ENCODE measurements around the gene IGFBP3. TPM values are rescaled to one million over a fixed set of nuclear protein-coding genes. Genes with fewer than 3 reads are reported as not detected.

The IGFBP3 gene
- total and polyA plus RNA-seq, 2 of the 13 experiments (the other 11 are each of a cell fraction or from before 2014, with no cell fraction given), result 57.5 TPM; not detected in 1

DNA sequence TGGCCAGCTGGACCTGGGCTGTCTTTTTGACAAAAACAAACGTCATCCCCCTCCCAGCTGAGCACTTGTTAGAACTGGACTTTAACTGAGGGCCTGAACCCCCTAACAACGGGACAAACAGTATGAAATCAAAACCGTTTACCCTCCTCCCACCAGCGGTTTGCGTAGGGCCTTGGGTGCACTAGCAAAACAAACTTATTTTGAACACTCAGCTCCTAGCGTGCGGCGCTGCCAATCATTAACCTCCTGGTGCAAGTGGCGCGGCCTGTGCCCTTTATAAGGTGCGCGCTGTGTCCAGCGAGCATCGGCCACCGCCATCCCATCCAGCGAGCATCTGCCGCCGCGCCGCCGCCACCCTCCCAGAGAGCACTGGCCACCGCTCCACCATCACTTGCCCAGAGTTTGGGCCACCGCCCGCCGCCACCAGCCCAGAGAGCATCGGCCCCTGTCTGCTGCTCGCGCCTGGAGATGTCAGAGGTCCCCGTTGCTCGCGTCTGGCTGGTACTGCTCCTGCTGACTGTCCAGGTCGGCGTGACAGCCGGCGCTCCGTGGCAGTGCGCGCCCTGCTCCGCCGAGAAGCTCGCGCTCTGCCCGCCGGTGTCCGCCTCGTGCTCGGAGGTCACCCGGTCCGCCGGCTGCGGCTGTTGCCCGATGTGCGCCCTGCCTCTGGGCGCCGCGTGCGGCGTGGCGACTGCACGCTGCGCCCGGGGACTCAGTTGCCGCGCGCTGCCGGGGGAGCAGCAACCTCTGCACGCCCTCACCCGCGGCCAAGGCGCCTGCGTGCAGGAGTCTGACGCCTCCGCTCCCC lies 32.7 kb downstream of the IGFBP3 start, which contains the start of gene IGFBP1 (continued):
- TF ChIP-seq ZNF337 (CRISPR knock-in tag; IDR thresholded peaks at IDR 0.05; ENCODE audit: borderline replicate concordance, low read depth) (no peak), REL (CRISPR knock-in tag; conservative IDR thresholded peaks at IDR 0.05) (peak; percentile 93; the same call in 1 of the 2 replicates), SIN3B (IDR thresholded peaks at IDR 0.05; ENCODE audit: low read length) (no peak), ZNF883 (CRISPR knock-in tag; IDR thresholded peaks at IDR 0.05; ENCODE audit: not compliant biosample characterization) (peak; percentile 88), ZNF350 (CRISPR knock-in tag; IDR thresholded peaks at IDR 0.05; ENCODE audit: borderline replicate concordance, low read depth) (peak; percentile 80), TBX3 (IDR thresholded peaks at IDR 0.05; ENCODE audit: borderline replicate concordance) (0 out of 2 replicates have a peak, but pooled peaks have one; percentile 11), HOXD1 (CRISPR knock-in tag; IDR thresholded peaks at IDR 0.05) (peak; percentile 79), ZSCAN12 (CRISPR knock-in tag; IDR thresholded peaks at IDR 0.05) (peak; percentile 72; the same call in 1 of the 2 replicates), SP2 (CRISPR knock-in tag; IDR thresholded peaks at IDR 0.05) (peak; percentile 41), GPBP1L1 (CRISPR knock-in tag; IDR thresholded peaks at IDR 0.05) (no peak), WIZ (CRISPR knock-in tag; IDR thresholded peaks at IDR 0.05) (peak; percentile 62; the same call in 1 of the 2 replicates), ZNF3 (CRISPR knock-in tag; IDR thresholded peaks at IDR 0.05) (no peak), KLF13 (CRISPR knock-in tag; IDR thresholded peaks at IDR 0.05) (no peak), NCOA5 (CRISPR knock-in tag; IDR thresholded peaks at IDR 0.05) (peak; percentile 96; the same call in 1 of the 2 replicates), SPEN (CRISPR knock-in tag; IDR thresholded peaks at IDR 0.05; ENCODE audit: low read depth) (peak; percentile 85; the same call in 1 of the 2 replicates), ZNF713 (CRISPR knock-in tag; IDR thresholded peaks at IDR 0.05) (0 out of 2 replicates have a peak, but pooled peaks have one; percentile 57), ZNF598 (CRISPR knock-in tag; IDR thresholded peaks at IDR 0.05; ENCODE audit: borderline replicate concordance) (peak; percentile 65; the same call in 1 of the 2 replicates), ZNF441 (CRISPR knock-in tag; IDR thresholded peaks at IDR 0.05; ENCODE audit: borderline replicate concordance) (peak; percentile 86), ZNF451 (CRISPR knock-in tag; IDR thresholded peaks at IDR 0.05) (peak; percentile 88), MTERF4 (CRISPR knock-in tag; IDR thresholded peaks at IDR 0.05) (peak; percentile 96), GABPA (IDR thresholded peaks at IDR 0.05; ENCODE audit: low read depth, low read length) (no peak), GABPA (CRISPR knock-in tag; IDR thresholded peaks at IDR 0.05; ENCODE audit: low read depth) (no peak), MYNN (CRISPR knock-in tag; IDR thresholded peaks at IDR 0.05; ENCODE audit: low read depth) (peak; percentile 89; the same call in 1 of the 2 replicates), ZNF572 (CRISPR knock-in tag; IDR thresholded peaks at IDR 0.05) (0 out of 2 replicates have a peak, but pooled peaks have one; percentile 28), ZNF34 (CRISPR knock-in tag; IDR thresholded peaks at IDR 0.05; ENCODE audit: borderline replicate concordance) (no peak; the same call in none of the 2 replicates)
- TF ChIP-seq, protein P1, sequence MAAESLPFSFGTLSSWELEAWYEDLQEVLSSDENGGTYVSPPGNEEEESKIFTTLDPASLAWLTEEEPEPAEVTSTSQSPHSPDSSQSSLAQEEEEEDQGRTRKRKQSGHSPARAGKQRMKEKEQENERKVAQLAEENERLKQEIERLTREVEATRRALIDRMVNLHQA (CRISPR knock-in tag; IDR thresholded peaks at IDR 0.05), result 0 out of 2 replicates have a peak, but pooled peaks have one; percentile 18
- TF ChIP-seq, protein P2, sequence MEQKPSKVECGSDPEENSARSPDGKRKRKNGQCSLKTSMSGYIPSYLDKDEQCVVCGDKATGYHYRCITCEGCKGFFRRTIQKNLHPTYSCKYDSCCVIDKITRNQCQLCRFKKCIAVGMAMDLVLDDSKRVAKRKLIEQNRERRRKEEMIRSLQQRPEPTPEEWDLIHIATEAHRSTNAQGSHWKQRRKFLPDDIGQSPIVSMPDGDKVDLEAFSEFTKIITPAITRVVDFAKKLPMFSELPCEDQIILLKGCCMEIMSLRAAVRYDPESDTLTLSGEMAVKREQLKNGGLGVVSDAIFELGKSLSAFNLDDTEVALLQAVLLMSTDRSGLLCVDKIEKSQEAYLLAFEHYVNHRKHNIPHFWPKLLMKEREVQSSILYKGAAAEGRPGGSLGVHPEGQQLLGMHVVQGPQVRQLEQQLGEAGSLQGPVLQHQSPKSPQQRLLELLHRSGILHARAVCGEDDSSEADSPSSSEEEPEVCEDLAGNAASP (CRISPR knock-in tag; IDR thresholded peaks at IDR 0.05; ENCODE audit: borderline replicate concordance), result peak; percentile 76

Measured in HepG2 (cell line).